H9 (cell line): ENCODE data around the gene ARHGAP25. TPM values are rescaled to one million over a fixed set of nuclear protein-coding genes. Genes with fewer than 3 reads are reported as not detected.

Source experiments
- DNase-seq: peaks from one replicate; pipeline ENCODE4 v3.0.0-alpha.2; 2017
- H2AFZ ChIP-seq: one replicate; pipeline ENCODE4 v1.6.1; 2013; ENCODE audit warnings: mild to moderate bottlenecking, low read length, control low read depth, moderate library complexity
- H2AK5ac ChIP-seq: 2 replicates; pipeline ENCODE4 v1.6.1; 2013; ENCODE audit warnings: low read length, control low read depth, mixed read lengths; ENCODE audit not compliant: insufficient read length
- H2BK120ac ChIP-seq: one replicate; pipeline ENCODE4 v1.6.1; 2013; ENCODE audit warnings: low read depth, mild to moderate bottlenecking, low read length, control low read depth, inconsistent platforms; ENCODE audit not compliant: poor library complexity, severe bottlenecking
- H2BK12ac ChIP-seq: 2 replicates; pipeline ENCODE4 v1.6.1; 2013; ENCODE audit warnings: low read length, control low read depth, mixed read lengths, low read depth; ENCODE audit not compliant: insufficient read length
- H2BK15ac ChIP-seq: 2 replicates; pipeline ENCODE4 v1.6.1; 2013; ENCODE audit warnings: low read depth, low read length, control low read depth
- H2BK20ac ChIP-seq: one replicate; pipeline ENCODE4 v1.6.1; 2013; ENCODE audit warnings: low read depth, mild to moderate bottlenecking, low read length, control low read depth, inconsistent platforms; ENCODE audit not compliant: poor library complexity, severe bottlenecking
- H2BK5ac ChIP-seq: 2 replicates; pipeline ENCODE4 v1.6.1; 2013; ENCODE audit warnings: low read length, control low read depth, mixed read lengths; ENCODE audit not compliant: insufficient read length
- H3K14ac ChIP-seq: 2 replicates; pipeline ENCODE4 v1.6.1; 2013; ENCODE audit warnings: low read length, control low read depth; ENCODE audit not compliant: insufficient read depth
- H3K18ac ChIP-seq: 2 replicates; pipeline ENCODE4 v1.6.1; 2013; ENCODE audit warnings: low read depth, mild to moderate bottlenecking, mixed read lengths, low read length, control low read depth; ENCODE audit not compliant: insufficient read length
- H3K23ac ChIP-seq: 2 replicates; pipeline ENCODE4 v1.6.1; 2013; ENCODE audit warnings: low read length, control low read depth, mixed read lengths, low read depth; ENCODE audit not compliant: insufficient read length
- H3K23me2 ChIP-seq: 2 replicates; pipeline ENCODE4 v1.6.1; 2013; ENCODE audit warnings: low read depth, mild to moderate bottlenecking, mixed read lengths, low read length, control low read depth; ENCODE audit not compliant: insufficient read length, poor library complexity, severe bottlenecking
- H3K27ac ChIP-seq: 2 replicates; pipeline ENCODE4 v1.5.1; 2013; ENCODE audit warnings: low read length, control low read depth, mixed read lengths, low read depth; ENCODE audit not compliant: insufficient read length
- H3K27me3 ChIP-seq: 2 replicates; pipeline ENCODE4 v1.6.1; 2013; ENCODE audit warnings: low read length, control low read depth, inconsistent platforms; ENCODE audit not compliant: insufficient read depth
- H3K4ac ChIP-seq: 2 replicates; pipeline ENCODE4 v1.6.1; 2013; ENCODE audit warnings: low read depth, mild to moderate bottlenecking, control low read depth, inconsistent platforms, low read length, moderate library complexity
- H3K4me1 ChIP-seq: 2 replicates; pipeline ENCODE4 v1.6.1; 2013; ENCODE audit warnings: low read length, control low read depth, inconsistent platforms; ENCODE audit not compliant: insufficient read depth
- H3K4me2 ChIP-seq: 2 replicates; pipeline ENCODE4 v1.6.1; 2013; ENCODE audit warnings: low read length, control low read depth, mixed read lengths; ENCODE audit not compliant: insufficient read length, insufficient read depth
- H3K56ac ChIP-seq: 2 replicates; pipeline ENCODE4 v1.6.1; 2013; ENCODE audit warnings: low read depth, mild to moderate bottlenecking, mixed read lengths, low read length, control low read depth; ENCODE audit not compliant: insufficient read length
- H3K79me1 ChIP-seq: 2 replicates; pipeline ENCODE4 v1.6.1; 2013; ENCODE audit warnings: low read depth, mild to moderate bottlenecking, moderate library complexity, low read length, control low read depth, inconsistent platforms; ENCODE audit not compliant: insufficient read depth, poor library complexity, severe bottlenecking
- H3K79me2 ChIP-seq: 2 replicates; pipeline ENCODE4 v1.6.1; 2013; ENCODE audit warnings: low read length, control low read depth, inconsistent platforms; ENCODE audit not compliant: insufficient read depth
- H3K9ac ChIP-seq: 2 replicates; pipeline ENCODE4 v1.6.1; 2013; ENCODE audit warnings: low read length, control low read depth, mixed read lengths; ENCODE audit not compliant: insufficient read length; ENCODE audit errors: extremely low read depth
- H3K9me3 ChIP-seq: one replicate; pipeline ENCODE4 v1.6.1; 2013; ENCODE audit warnings: low read depth, low read length, inconsistent platforms; ENCODE audit not compliant: control insufficient read depth
- H3T11ph ChIP-seq: one replicate; pipeline ENCODE4 v1.6.1; 2013; ENCODE audit warnings: mild to moderate bottlenecking, low read length, control low read depth, inconsistent platforms
- H4K20me1 ChIP-seq: one replicate; pipeline ENCODE4 v1.6.1; 2013; ENCODE audit not compliant: control insufficient read depth, insufficient read length, insufficient read depth
- H4K5ac ChIP-seq: 2 replicates; pipeline ENCODE4 v1.6.1; 2013; ENCODE audit warnings: low read depth, mild to moderate bottlenecking, mixed read lengths, low read length, control low read depth; ENCODE audit not compliant: insufficient read length
- H4K8ac ChIP-seq: replicated peaks from 2 replicates; pipeline ENCODE4 v1.6.1; 2013; ENCODE audit warnings: low read length, control low read depth, mixed read lengths, low read depth; ENCODE audit not compliant: insufficient read length
- H4K91ac ChIP-seq: 2 replicates; pipeline ENCODE4 v1.6.1; 2013; ENCODE audit warnings: low read depth, mild to moderate bottlenecking, moderate library complexity, mixed read lengths, low read length, control low read depth; ENCODE audit not compliant: insufficient read length
- H3K27ac Mint-ChIP-seq, 3 experiments: 2 replicates in 2 of 3; 3 replicates in 1 of 3; pipeline ENCODE4 v1.8.0; 2020 to 2021; ENCODE audit warnings: mixed read lengths in 3 of 3, mild to moderate bottlenecking in 1 of 3, moderate library complexity in 1 of 3
- H3K27me3 Mint-ChIP-seq: 2 replicates; pipeline ENCODE4 v1.8.0; 2021; ENCODE audit warnings: low read depth, mild to moderate bottlenecking, moderate library complexity, mixed read lengths
- H3K36me3 Mint-ChIP-seq, 3 experiments: 2 replicates in 2 of 3; 3 replicates in 1 of 3; pipeline ENCODE4 v1.8.0; 2020 to 2021; ENCODE audit warnings: low read depth in 3 of 3, mixed read lengths in 3 of 3; ENCODE audit not compliant: insufficient read depth in 1 of 3
- H3K4me1 Mint-ChIP-seq, 2 experiments: 2 replicates each; pipeline ENCODE4 v1.8.0; 2020; ENCODE audit warnings: mixed read lengths in 2 of 2
- H3K4me3 Mint-ChIP-seq, 2 experiments: 2 replicates in 1 of 2; 3 replicates in 1 of 2; pipeline ENCODE4 v1.8.0; 2020 to 2021; ENCODE audit warnings: mild to moderate bottlenecking in 2 of 2, mixed read lengths in 2 of 2, moderate library complexity in 1 of 2
- H3K9me3 Mint-ChIP-seq, 2 experiments: 2 replicates in 1 of 2; 3 replicates in 1 of 2; pipeline ENCODE4 v1.8.0; 2020; ENCODE audit warnings: mild to moderate bottlenecking in 2 of 2, mixed read lengths in 2 of 2, moderate library complexity in 1 of 2
- CTCF ChIP-seq: fragments of 200-600 bp; sonication (generic); conservative IDR thresholded peaks from 3 replicates; pipeline ENCODE4 v1.8.0; 2021; ENCODE audit warnings: antibody characterized with exemption, mild to moderate bottlenecking
- WGBS: extraction: QIAGEN DNeasy Blood & Tissue Kit; methylation state at CpG from one replicate; pipeline ENCODE4 v1.1.7; 2013; ENCODE audit warnings: missing lambda C conversion rate, low lambda C conversion rate, mixed read lengths; ENCODE audit not compliant: insufficient read length; ENCODE audit errors: extremely low coverage; 5-methylcytosine and 5-hydroxymethylcytosine counted together
- total RNA-seq: library from RNA; stranded (reverse); gene quantifications from 2 replicates; pipeline ENCODE4 v1.2.1, GENCODE V29; 2021

The ARHGAP25 gene
- total RNA-seq, 1 experiment from 2014 or later, result 1.3 TPM

GRCh38 chr2:68730828-68731227, 3.8 kb upstream of the ARHGAP25 start:
- H3K18ac ChIP-seq, result no peak overlapping the region
- H3K23ac ChIP-seq, result no peak overlapping the region
- no peak overlapping the region for H2BK12ac ChIP-seq
- H3T11ph ChIP-seq, result no peak overlapping the region
- Mint-ChIP-seq H3K4me3 (no peak overlapping the region), H3K27me3 (no peaks in the 10 kb centered on the region; the same call in 1 of the 2 replicates), H3K27ac (no peak overlapping the region), H3K36me3 (no peaks in the 10 kb centered on the region), H3K9me3 (no peaks in the 10 kb centered on the region), H3K4me1 (peaks cover 7 to 9% of the 10 kb centered on the region in 2 experiments)
- H3K9me3 ChIP-seq, result no peaks in the 10 kb centered on the region
- no peak overlapping the region for H3K27ac ChIP-seq
- no peak overlapping the region for H3K56ac ChIP-seq
- no peak overlapping the region for H4K8ac ChIP-seq
- no peak overlapping the region for H2BK120ac ChIP-seq
- H2BK5ac ChIP-seq, result no peak overlapping the region
- DNase-seq, result no peak
- no peak overlapping the region for H3K14ac ChIP-seq
- H3K27me3 ChIP-seq, result no peaks in the 10 kb centered on the region
- no peaks in the 10 kb centered on the region for H4K20me1 ChIP-seq
- no CpG with 5 or more reads among the region's 6 CpGs for WGBS
- H3K79me2 ChIP-seq, result no peaks in the 10 kb centered on the region
- H2BK20ac ChIP-seq, result no peak overlapping the region
- no peak overlapping the region for H2BK15ac ChIP-seq
- no peak for TF ChIP-seq CTCF
- H3K4me1 ChIP-seq, result no peaks in the 10 kb centered on the region; the same call in 1 of the 2 replicates
- no peak overlapping the region for H4K5ac ChIP-seq
- no peak overlapping the region for H4K91ac ChIP-seq
- H3K9ac ChIP-seq, result no peak overlapping the region
- H3K4me2 ChIP-seq, result no peak overlapping the region
- no peak overlapping the region for H2AK5ac ChIP-seq
- no peak overlapping the region for H3K4ac ChIP-seq
- no peaks in the 10 kb centered on the region for H3K23me2 ChIP-seq
- no peaks in the 10 kb centered on the region for H3K79me1 ChIP-seq
- no peak overlapping the region for H2AFZ ChIP-seq
